ENCODE measurements around the gene GRAMD4. TPM values are rescaled to one million over a fixed set of nuclear protein-coding genes. Genes with fewer than 3 reads are reported as not detected.
"Not testable (repeated sequence)": the region's sequence is repeated elsewhere in the genome, so short reads cannot be mapped to it uniquely, and the experiment has no call there.

GRAMD4 gene
- total and polyA plus RNA-seq, 3 donors from 2014 or later, result 20.8 to 81.5 (median 61.2) TPM

DNA sequence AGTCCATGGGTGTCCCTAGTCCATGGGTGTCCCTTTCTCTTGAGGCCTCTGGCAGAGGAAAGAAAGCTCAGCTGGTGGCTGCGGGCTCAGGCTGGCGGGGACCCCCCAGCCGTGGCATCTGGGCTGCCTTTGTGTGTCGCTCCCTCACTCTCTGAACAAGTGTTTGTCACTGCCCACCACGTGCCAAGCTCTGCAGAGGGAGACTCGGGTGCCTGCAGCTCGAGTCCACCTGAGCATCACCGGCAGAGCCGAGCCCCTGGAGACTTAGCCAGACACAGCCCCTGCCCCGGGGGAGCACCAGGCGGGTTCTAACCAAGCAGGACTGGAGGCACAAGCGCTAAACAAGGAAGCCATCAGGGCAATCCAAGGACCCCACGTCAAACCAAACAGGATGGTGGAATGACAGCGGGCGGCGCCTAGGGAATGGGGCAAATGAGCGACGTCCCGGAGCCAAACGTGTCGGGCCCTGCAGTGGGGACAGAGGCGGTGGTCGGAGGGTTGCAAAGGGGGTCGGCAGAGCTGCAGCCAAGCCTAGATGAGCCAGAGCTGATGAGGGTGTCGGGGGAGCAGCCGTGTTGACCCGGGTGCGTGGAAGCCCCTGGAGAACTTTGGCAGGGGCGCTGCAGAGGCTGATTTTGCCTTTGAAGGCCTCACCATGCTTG is 2.1 kb upstream of the GRAMD4 start:
- no peaks in the 10 kb centered on the region for H3K27me3 ChIP-seq
- H3K36me3 ChIP-seq (ENCODE audit: low read depth, missing control alignments), result no peaks in the 10 kb centered on the region
- no peak for DNase-seq
- no peak overlapping the region for H3K27ac ChIP-seq
- H3K4me3 ChIP-seq, result no peak overlapping the region
- no peaks in the 10 kb centered on the region for H3K9me3 ChIP-seq
- TF ChIP-seq POLR2A (IDR thresholded peaks at IDR 0.05), result no peak
- TF ChIP-seq, protein P1, sequence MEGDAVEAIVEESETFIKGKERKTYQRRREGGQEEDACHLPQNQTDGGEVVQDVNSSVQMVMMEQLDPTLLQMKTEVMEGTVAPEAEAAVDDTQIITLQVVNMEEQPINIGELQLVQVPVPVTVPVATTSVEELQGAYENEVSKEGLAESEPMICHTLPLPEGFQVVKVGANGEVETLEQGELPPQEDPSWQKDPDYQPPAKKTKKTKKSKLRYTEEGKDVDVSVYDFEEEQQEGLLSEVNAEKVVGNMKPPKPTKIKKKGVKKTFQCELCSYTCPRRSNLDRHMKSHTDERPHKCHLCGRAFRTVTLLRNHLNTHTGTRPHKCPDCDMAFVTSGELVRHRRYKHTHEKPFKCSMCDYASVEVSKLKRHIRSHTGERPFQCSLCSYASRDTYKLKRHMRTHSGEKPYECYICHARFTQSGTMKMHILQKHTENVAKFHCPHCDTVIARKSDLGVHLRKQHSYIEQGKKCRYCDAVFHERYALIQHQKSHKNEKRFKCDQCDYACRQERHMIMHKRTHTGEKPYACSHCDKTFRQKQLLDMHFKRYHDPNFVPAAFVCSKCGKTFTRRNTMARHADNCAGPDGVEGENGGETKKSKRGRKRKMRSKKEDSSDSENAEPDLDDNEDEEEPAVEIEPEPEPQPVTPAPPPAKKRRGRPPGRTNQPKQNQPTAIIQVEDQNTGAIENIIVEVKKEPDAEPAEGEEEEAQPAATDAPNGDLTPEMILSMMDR (IDR thresholded peaks at IDR 0.05), result no peak
- H3K4me1 ChIP-seq, result peaks cover 10% of the 10 kb centered on the region
- 85 to 89% methylated on average over 29 of the region's 29 CpGs for WGBS, 2 donors
- intact Hi-C loops (cut with DNase I; ENCODE audit: low total_unique reads), result no loop called here

DNA sequence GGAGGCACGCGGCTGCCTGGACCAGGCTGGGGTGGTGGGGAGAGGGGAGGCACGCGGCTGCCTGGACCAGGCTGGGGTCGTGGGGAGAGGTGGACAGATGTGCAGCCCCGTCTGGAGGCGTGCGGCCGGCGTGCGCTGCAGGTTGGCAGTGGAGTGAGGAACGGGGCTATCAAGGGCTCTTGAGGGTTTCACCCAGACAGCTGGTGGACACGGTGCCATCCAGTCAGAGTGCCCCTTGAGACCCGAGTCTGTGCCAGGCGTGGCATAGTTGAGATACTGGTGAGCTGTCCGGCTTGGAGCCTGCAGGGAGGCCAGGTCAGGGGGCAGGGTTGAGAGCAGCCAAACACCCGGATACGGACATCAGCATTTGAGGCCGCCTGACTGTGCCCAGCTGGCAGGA is 1.5 kb upstream of the GRAMD4 start:
- Histone ChIP-seq H3K4me3 (no peak overlapping the region), H3K36me3 (ENCODE audit: low read depth, missing control alignments) (no peaks in the 10 kb centered on the region), H3K9me3 (no peaks in the 10 kb centered on the region), H3K4me1 (peaks cover 10% of the 10 kb centered on the region), H3K27ac (no peak overlapping the region), H3K27me3 (no peaks in the 10 kb centered on the region)
- DNase-seq, result no peak
- no peak for TF ChIP-seq POLR2A (IDR thresholded peaks at IDR 0.05)
- TF ChIP-seq, protein P1 (IDR thresholded peaks at IDR 0.05), result no peak
- intact Hi-C loops (cut with DNase I; ENCODE audit: low total_unique reads), result no loop called here
- 87 to 93% methylated on average over 6 to 19 of the region's 19 CpGs for WGBS, 2 donors

DNA sequence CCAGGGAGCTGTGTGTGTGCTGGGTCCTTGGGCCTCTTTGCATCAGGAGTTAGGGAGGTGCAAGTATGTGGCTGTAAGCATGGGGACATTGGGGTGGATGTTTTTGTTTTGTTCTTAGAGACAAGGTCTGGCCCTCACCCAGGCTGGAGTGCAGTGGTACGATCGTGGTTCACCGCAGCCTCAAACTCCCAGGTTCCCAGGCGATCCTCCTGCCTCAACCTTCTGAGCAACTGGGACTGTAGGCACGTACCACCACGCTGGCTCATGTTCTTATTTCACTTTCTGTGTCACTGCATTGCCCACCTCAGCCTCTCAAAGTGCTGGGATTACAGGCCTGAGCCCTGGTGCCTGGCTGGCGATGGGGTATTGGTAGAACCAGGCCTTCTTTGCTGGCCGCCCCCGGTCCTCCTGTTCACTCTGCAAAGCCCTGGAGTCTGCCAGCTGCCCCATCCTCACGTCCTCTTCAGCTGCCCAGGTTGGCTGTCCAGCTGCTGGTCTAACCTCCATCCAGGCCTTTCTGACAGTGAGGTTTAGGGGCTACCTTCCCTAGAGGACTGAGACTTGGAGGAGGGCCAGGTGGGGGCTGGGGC is 851 bp upstream of the GRAMD4 start:
- Histone ChIP-seq H3K27me3 (no peaks in the 10 kb centered on the region), H3K4me3 (no peak overlapping the region), H3K27ac (peak overlapping the region in 1 of 2 donors; percentile 33), H3K9me3 (no peaks in the 10 kb centered on the region), H3K36me3 (ENCODE audit: low read depth, missing control alignments) (no peaks in the 10 kb centered on the region), H3K4me1 (peaks cover 10% of the 10 kb centered on the region)
- no peak for DNase-seq
- intact Hi-C loops (cut with DNase I; ENCODE audit: low total_unique reads), result no loop called here
- TF ChIP-seq, protein P1 (IDR thresholded peaks at IDR 0.05), result no peak
- TF ChIP-seq POLR2A (IDR thresholded peaks at IDR 0.05), result no peak
- 76 to 83% methylated on average over 10 of the region's 10 CpGs for WGBS, 2 donors

DNA sequence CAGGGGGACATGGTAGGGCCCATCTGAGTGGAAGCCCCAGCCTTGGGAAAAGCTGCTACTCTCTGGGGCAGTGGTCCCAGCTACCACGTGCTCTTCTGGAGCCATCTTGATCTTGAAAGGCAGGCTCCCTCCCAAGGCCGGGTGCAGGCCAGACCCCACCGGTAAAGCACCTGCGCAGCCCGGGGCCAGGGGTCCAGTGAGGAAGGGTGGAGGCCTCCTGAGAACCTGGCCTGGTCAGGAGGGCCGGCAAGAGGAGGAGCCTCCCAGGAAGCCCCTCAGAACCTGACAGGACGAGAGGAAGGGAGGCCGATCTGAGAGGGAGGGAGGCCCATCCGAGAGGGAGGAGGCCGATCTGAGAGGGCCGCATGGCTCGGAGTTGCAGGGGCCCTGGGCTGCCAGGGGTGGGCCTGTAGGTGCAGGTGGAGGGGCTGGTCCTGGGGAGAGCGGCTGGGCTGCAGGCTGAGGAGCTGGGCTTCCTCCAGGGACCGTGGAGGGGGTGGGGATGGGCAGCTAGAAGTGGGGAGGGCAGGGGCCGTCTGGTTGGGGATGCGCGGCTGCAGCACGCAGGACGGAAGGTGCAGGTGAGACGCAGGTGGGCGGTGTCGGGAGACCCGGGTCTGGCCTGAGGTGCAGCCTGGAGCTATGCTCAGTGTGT is 529 bp downstream of the GRAMD4 start:
- Histone ChIP-seq H3K4me3 (no peak overlapping the region), H3K9me3 (no peaks in the 10 kb centered on the region), H3K27ac (no peak overlapping the region), H3K4me1 (peaks cover 10% of the 10 kb centered on the region), H3K27me3 (no peaks in the 10 kb centered on the region), H3K36me3 (ENCODE audit: low read depth, missing control alignments) (no peaks in the 10 kb centered on the region)
- WGBS, 2 donors, result 84 to 88% methylated on average over 13 to 23 of the region's 23 CpGs
- DNase-seq, result no peak
- no peak for TF ChIP-seq POLR2A (IDR thresholded peaks at IDR 0.05)
- TF ChIP-seq, protein P1 (IDR thresholded peaks at IDR 0.05), result no peak
- intact Hi-C loops (cut with DNase I; ENCODE audit: low total_unique reads), result no loop called here

DNA sequence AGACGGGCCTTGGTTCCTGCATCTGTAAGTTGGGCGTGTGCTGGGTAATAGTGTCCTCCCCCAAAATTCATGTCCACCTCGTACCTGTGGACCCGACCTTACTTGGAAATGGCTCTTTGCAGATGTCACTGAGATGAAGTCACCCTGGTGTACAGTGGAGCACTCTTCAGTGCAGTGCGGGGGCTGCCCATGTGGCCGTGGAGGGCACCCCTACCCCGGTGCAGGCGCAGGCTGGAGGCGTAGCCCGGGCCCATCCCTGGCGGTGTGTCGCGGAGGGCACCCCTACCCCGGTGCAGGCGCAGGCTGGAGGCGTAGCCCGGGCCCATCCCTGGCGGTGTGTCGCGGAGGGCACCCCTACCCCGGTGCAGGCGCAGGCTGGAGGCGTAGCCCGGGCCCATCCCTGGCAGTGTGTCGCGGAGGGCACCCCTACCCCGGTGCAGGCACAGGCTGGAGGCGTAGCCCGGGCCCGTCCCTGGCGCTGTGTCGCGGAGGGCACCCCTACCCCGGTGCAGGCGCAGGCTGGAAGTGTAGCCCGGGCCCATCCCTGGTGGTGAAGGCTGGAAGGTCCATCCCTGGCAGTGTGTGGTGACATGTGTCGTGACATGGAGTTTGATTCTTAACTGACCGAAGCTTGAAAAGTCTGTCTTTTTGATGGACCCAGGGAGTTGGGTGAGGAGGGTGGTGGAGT is 1.2 kb downstream of the GRAMD4 start:
- H3K9me3 ChIP-seq; DNase-seq; H3K4me3 ChIP-seq; H3K27ac ChIP-seq; H3K36me3 ChIP-seq (ENCODE audit: low read depth, missing control alignments); intact Hi-C loops (cut with DNase I; ENCODE audit: low total_unique reads); H3K27me3 ChIP-seq: not testable (repeated sequence)
- whole genome bisulfite sequencing, 2 donors, result 96 to 98% methylated on average over 8 to 20 of the region's 38 CpGs
- peaks cover 10% of the 10 kb centered on the region for H3K4me1 ChIP-seq

All from testis (tissue), 3 donors.